GM12878 (cell line): Measurements from ENCODE around the gene IP6K3. TPM values are rescaled to one million over a fixed set of nuclear protein-coding genes. Genes with fewer than 3 reads are reported as not detected.
A peak's percentile ranks its signal among the peaks of the same experiment; 100 is the strongest.

Source experiments
- ATAC-seq: fragments of 200-7000 bp; cut with Tn5 transposase; 3 replicates; pipeline ENCODE4 v1.9.1; 2020; ENCODE audit warnings: mild to moderate bottlenecking, moderate library complexity
- BruUV-seq: library from RNA; stranded (reverse); fragments of 400-500 nt; replicated peaks from 2 replicates; lab custom pipeline; 2021; lab: Mats Ljungman, UMichigan
- CTCF ChIA-PET: fragments of 300-600 bp; sonication (Branson Sonifier 250); formaldehyde crosslinking; extraction: SDS; loops from one replicate; lab custom pipeline; 2021; ENCODE audit warnings: inconsistent platforms; lab: Yijun Ruan, JAX
- POLR2A ChIA-PET: fragments of 350-600 bp; formaldehyde crosslinking; extraction: SDS; loops from one replicate; lab custom pipeline; 2021; ENCODE audit warnings: inconsistent platforms; lab: Charles Lee
- RAD21 ChIA-PET: fragments of 300-600 bp; sonication (Branson Sonifier 250); formaldehyde crosslinking; loops from one replicate; lab custom pipeline; 2023; ENCODE audit warnings: antibody characterized with exemption; ENCODE audit not compliant: unreplicated experiment; lab: Charles Lee
- SMC1A ChIA-PET: fragments of 300-600 bp; sonication (Branson Sonifier 250); formaldehyde crosslinking; loops from one replicate; lab custom pipeline; 2023; ENCODE audit not compliant: unreplicated experiment, uncharacterized antibody; lab: Charles Lee
- DNase-seq: peaks from one replicate; pipeline ENCODE4 v3.0.0-alpha.2; 2011; ENCODE audit warnings: low read depth, low spot score
- FAIRE-seq: peaks from 3 replicates; lab custom pipeline; 2011; peaks lifted over from hg19 to GRCh38; lab: Jason Lieb, UNC
- H2AFZ ChIP-seq: 2 replicates; pipeline ENCODE4 v1.6.0; 2011; ENCODE audit warnings: low read depth, low read length, control low read depth; ENCODE audit not compliant: control insufficient read depth
- H3K27ac ChIP-seq: 2 replicates; pipeline ENCODE4 v1.5.1; 2011; ENCODE audit warnings: control low read depth; ENCODE audit not compliant: control insufficient read depth, insufficient read depth
- H3K27me3 ChIP-seq, 2 experiments: replicated peaks in 1 of 2; 2 replicates each; pipeline versions ENCODE4 v1.6.0 to v1.6.1; 2011; ENCODE audit warnings: low read length in 1 of 2; ENCODE audit not compliant: control insufficient read depth in 2 of 2, insufficient read depth in 2 of 2
- H3K36me3 ChIP-seq, 2 experiments: 2 replicates each; pipeline ENCODE4 v1.5.1; 2011; ENCODE audit warnings: low read length in 1 of 2; ENCODE audit not compliant: control insufficient read depth in 2 of 2, insufficient read depth in 2 of 2
- H3K4me1 ChIP-seq: 2 replicates; pipeline ENCODE4 v1.6.1; 2011; ENCODE audit warnings: mild to moderate bottlenecking, low read length, moderate library complexity, mixed read lengths; ENCODE audit not compliant: control insufficient read depth, insufficient read depth
- H3K4me2 ChIP-seq: 2 replicates; pipeline ENCODE4 v1.6.0; 2011; ENCODE audit warnings: control low read depth; ENCODE audit not compliant: control insufficient read depth, insufficient read depth
- H3K4me3 ChIP-seq: fragments of 200-600 bp; sonication (generic); 2 replicates; pipeline ENCODE4 v1.5.1; 2016
- H3K79me2 ChIP-seq: 2 replicates; pipeline ENCODE4 v1.6.0; 2011; ENCODE audit warnings: low read length; ENCODE audit not compliant: control insufficient read depth, insufficient read depth
- H3K9ac ChIP-seq: 2 replicates; pipeline ENCODE4 v1.8.0; 2011; ENCODE audit warnings: low read length, control low read depth, mixed read lengths; ENCODE audit not compliant: control insufficient read depth, insufficient read depth
- H3K9me3 ChIP-seq: replicated peaks from 3 replicates; pipeline ENCODE4 v1.5.1; 2011; ENCODE audit warnings: mild to moderate bottlenecking, low read length; ENCODE audit not compliant: control insufficient read depth, insufficient read depth
- H4K20me1 ChIP-seq: 2 replicates; pipeline ENCODE4 v1.6.0; 2011; ENCODE audit not compliant: control insufficient read depth, insufficient read depth
- ATF2 ChIP-seq: IDR thresholded peaks from 2 replicates; pipeline ENCODE4 v1.6.1; 2012; ENCODE audit warnings: low read length, inconsistent platforms
- GATAD2B ChIP-seq: fragments of 450-650 bp; conservative IDR thresholded peaks from 2 replicates; pipeline ENCODE4 v1.6.1; 2017; ENCODE audit warnings: low read depth, mild to moderate bottlenecking, moderate library complexity
- POU2F2 ChIP-seq: IDR thresholded peaks from 3 replicates; pipeline ENCODE4 v1.6.1; 2011; ENCODE audit warnings: low read depth, mild to moderate bottlenecking, low read length, borderline replicate concordance
- RCOR1 ChIP-seq: conservative IDR thresholded peaks from 2 replicates; pipeline ENCODE4 v1.6.1; 2012; ENCODE audit warnings: low read depth, low read length, improper control_type of control experiment
- RUNX3 ChIP-seq: IDR thresholded peaks from 2 replicates; pipeline ENCODE4 v1.6.1; 2012; ENCODE audit warnings: low read length, inconsistent platforms
- SMC3 ChIP-seq: IDR thresholded peaks from 2 replicates; pipeline ENCODE4 v1.6.1; 2011; ENCODE audit warnings: low read length, improper control_type of control experiment, borderline replicate concordance
- SPI1 ChIP-seq: IDR thresholded peaks from 2 replicates; pipeline ENCODE4 v1.6.1; 2011; ENCODE audit warnings: low read depth, mild to moderate bottlenecking, low read length, moderate library complexity, borderline replicate concordance; ENCODE audit not compliant: insufficient read depth
- WGBS: methylation state at CpG from one replicate; pipeline ENCODE4 v1.1.6; 2016; ENCODE audit warnings: low lambda C conversion rate; ENCODE audit not compliant: insufficient replicate concordance, insufficient coverage; ENCODE audit errors: missing lambda C conversion rate; 5-methylcytosine and 5-hydroxymethylcytosine counted together
- in situ Hi-C: fragments of 300-500 bp; cut with MboI; formaldehyde crosslinking; loops from 9 replicates; pipeline ENCODE4 v1.14.3; 2018; ENCODE audit warnings: mixed read lengths
- intact Hi-C: fragments of 100-400 bp; cut with micrococcal nuclease; formaldehyde crosslinking; loops from one replicate; pipeline ENCODE4 v1.14.2; 2022; ENCODE audit not compliant: unreplicated experiment
- polyA plus RNA-seq, 11 experiments: library from polyadenylated mRNA; depleted of rRNA in 4 of 11; unstranded in 6 of 11; stranded (reverse) in 5 of 11; fragments of >200 nt; fragmentation: Nextera tagmentation in 4 of 11; fragmentation: Illumina TruSeq in 1 of 11; extraction: Ambion mirVana in 4 of 11; extraction: Trizol in 1 of 11; gene quantifications; 1 replicate in 1 of 11; 2 replicates in 10 of 11; pipeline versions ENCODE4 v1.2.1 to v1.2.3, GENCODE V29; 2011 to 2016; ENCODE audit warnings: inconsistent platforms in 2 of 11, missing spikeins in 2 of 11, low read depth in 1 of 11
- total RNA-seq, 4 experiments: library from RNA; depleted of rRNA in 3 of 4; stranded (reverse); fragments of >200 nt in 3 of 4; fragmentation: Illumina TruSeq in 1 of 4; extraction: Trizol in 1 of 4; gene quantifications; 2 replicates each; pipeline versions ENCODE4 v1.2.1 to v1.2.3, GENCODE V29; 2013 to 2021

IP6K3 gene
- total and polyA plus RNA-seq, 10 of the 15 experiments (the other 5 are each of a cell fraction or from before 2014, with no cell fraction given): 0.02 to 0.15 (median 0.09) TPM; not detected in 7

GRCh38 chr6:33721508-33721907 lies 25.2 kb downstream of the IP6K3 start (continued):
- no peak for TF ChIP-seq SMC3

- H3K4me3 ChIP-seq: no peak overlapping the region
- 4% methylated on average over 1 of the region's 1 CpG for WGBS
- no peaks in the 10 kb centered on the region for H4K20me1 ChIP-seq
- TF ChIP-seq POU2F2 (peak; percentile 48; the same call in 1 of the 3 replicates), GATAD2B (no peak), SPI1 (peak; percentile 43; the same call in 1 of the 2 replicates), RCOR1 (no peak), ATF2 (peak; percentile 45; the same call in 1 of the 2 replicates), RUNX3 (0 out of 2 replicates have a peak, but pooled peaks have one; percentile 14)
- no peaks in the 10 kb centered on the region for H3K79me2 ChIP-seq
- H3K9ac ChIP-seq: no peak overlapping the region
- H3K27me3 ChIP-seq: peaks cover 6 to 8% of the 10 kb centered on the region in 2 experiments; a peak in 2 of 4 replicates
- intact Hi-C loops: no loop called here
- ATAC-seq (peak; percentile 47; the same call in 2 of the 3 replicates), DNase-seq (no peak), FAIRE-seq (no peak)
- in situ Hi-C loops: no loop called here
- peak overlapping the region; percentile 55 for H3K4me2 ChIP-seq
- peaks cover 12% of the 10 kb centered on the region for H3K4me1 ChIP-seq
- POLR2A ChIA-PET: no interaction called here
- SMC1A ChIA-PET: interaction anchor here (0.7 to 1.1 kb wide), 2 partner anchors 10 to 135 kb away, joined by 3 to 4 read pairs; partner anchors contain the start of gene UQCC2
- H2AFZ ChIP-seq: no peak overlapping the region
- no peaks in the 10 kb centered on the region for H3K9me3 ChIP-seq
- no peaks in the 10 kb centered on the region for H3K36me3 ChIP-seq
- no peak overlapping the region for H3K27ac ChIP-seq
- BruUV-seq: no TSS peak
- RAD21 ChIA-PET: no interaction called here
- CTCF ChIA-PET: no interaction called here
Measured at GRCh38 chr6:33720998-33721397, 25.7 kb downstream of the IP6K3 start.
